ENCODE results near the gene MCCD1. TPM values are rescaled to one million over a fixed set of nuclear protein-coding genes. Genes with fewer than 3 reads are reported as not detected.

MCCD1 gene
- total and polyA plus RNA-seq, 2 of the 13 experiments (the other 11 are each of a cell fraction or from before 2014, with no cell fraction given) = 0.15 TPM; not detected in 1

DNA sequence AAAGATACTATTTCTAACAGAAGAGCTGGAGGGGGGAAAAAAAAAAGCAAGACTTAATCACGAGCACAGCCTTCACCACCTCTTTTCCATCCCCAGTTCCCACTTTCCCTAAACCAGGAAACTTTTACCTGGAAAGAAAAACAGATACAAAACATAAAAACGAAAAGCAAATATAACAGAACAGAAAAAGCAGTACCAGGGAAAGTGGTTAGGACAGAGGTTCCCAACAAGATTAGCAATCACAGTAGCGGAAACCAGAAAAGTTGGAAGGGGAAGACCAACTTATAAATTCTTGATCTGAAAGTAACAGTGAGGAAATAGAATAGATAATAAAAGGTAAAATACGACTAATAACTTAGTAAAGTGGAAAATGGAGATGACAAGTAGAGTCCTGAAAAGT, 11.9 kb downstream of the MCCD1 start:
- H3K36me3 ChIP-seq (replicated peaks in 1 of 2; ENCODE audit: control insufficient read depth in 1 of 2, insufficient read depth in 2 of 2, low read length in 2 of 2) = peaks cover 21 to 47% of the 10 kb centered on the region in 2 experiments
- peak overlapping the region; percentile 96 for H3K9ac ChIP-seq (ENCODE audit: insufficient read depth, low read depth, low read length)
- no TSS peak for BruUV-seq (replicated peaks)
- TF ChIP-seq RXRA (CRISPR knock-in tag; IDR thresholded peaks at IDR 0.05) (no peak), MTF2 (CRISPR knock-in tag; IDR thresholded peaks at IDR 0.05; ENCODE audit: borderline replicate concordance) (0 out of 2 replicates have a peak, but pooled peaks have one; percentile 3), ZNF670 (CRISPR knock-in tag; IDR thresholded peaks at IDR 0.05; ENCODE audit: borderline replicate concordance) (0 out of 2 replicates have a peak, but pooled peaks have one; percentile 12), DRAP1 (CRISPR knock-in tag; IDR thresholded peaks at IDR 0.05) (0 out of 2 replicates have a peak, but pooled peaks have one; percentile 10), ARNTL (CRISPR knock-in tag; IDR thresholded peaks at IDR 0.05) (0 out of 2 replicates have a peak, but pooled peaks have one; percentile 36), ZNF414 (CRISPR knock-in tag; IDR thresholded peaks at IDR 0.05) (no peak), ZNF770 (CRISPR knock-in tag; IDR thresholded peaks at IDR 0.05) (no peak), IRF2 (CRISPR knock-in tag; IDR thresholded peaks at IDR 0.05) (no peak), LCORL (IDR thresholded peaks at IDR 0.05) (no peak), LCORL (CRISPR knock-in tag; IDR thresholded peaks at IDR 0.05) (0 out of 2 replicates have a peak, but pooled peaks have one; percentile 11), POLR2A (IDR thresholded peaks at IDR 0.05; ENCODE audit: insufficient read depth in 1 of 2, low read depth in 2 of 2, low read length in 2 of 2) (no peak), ZBTB39 (CRISPR knock-in tag; IDR thresholded peaks at IDR 0.05) (0 out of 2 replicates have a peak, but pooled peaks have one; percentile 36), PCBP2 (optimal IDR thresholded peaks at IDR 0.05; ENCODE audit: low read depth, low read length, poor library complexity, severe bottlenecking) (no peak)
- TF ChIP-seq, protein P1, sequence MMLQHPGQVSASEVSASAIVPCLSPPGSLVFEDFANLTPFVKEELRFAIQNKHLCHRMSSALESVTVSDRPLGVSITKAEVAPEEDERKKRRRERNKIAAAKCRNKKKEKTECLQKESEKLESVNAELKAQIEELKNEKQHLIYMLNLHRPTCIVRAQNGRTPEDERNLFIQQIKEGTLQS (CRISPR knock-in tag; IDR thresholded peaks at IDR 0.05) = no peak
- peaks cover 61% of the 10 kb centered on the region for H3K4me1 ChIP-seq (ENCODE audit: insufficient read depth, low read length)
- ChIA-PET POLR2A (interaction anchor here (0.7 to 6.9 kb wide), 16 partner anchors 10 to 627 kb away, joined by 3 to 123 read pairs (median 8); partner anchors contain the start of genes APOM, BAG6, C6orf47 and HSPA1A), CTCF (ENCODE audit: low intra/inter-chr PET ratio, low total read pairs) (no interaction called here)
- WGBS (ENCODE audit: low lambda C conversion rate) = 20% methylated on average over 4 of the region's 4 CpGs
- intact Hi-C loops (cut with micrococcal nuclease; ENCODE audit: unreplicated experiment) (loop anchor here (10.0 kb wide), 1 partner anchor 114 kb away; the partner anchor contains the start of genes APOM and BAG6), in situ Hi-C loops (cut with HindIII; ENCODE audit: extremely low pct_ligation_motif_present, low pct_unique_long_range_greater_than_20kb) (no loop called here)
- H3K27ac ChIP-seq (ENCODE audit: extremely low read length, insufficient read depth, low read length) = peak overlapping the region; percentile 95
- H3K9me3 ChIP-seq (ENCODE audit: low read length) = no peaks in the 10 kb centered on the region
- no peaks in the 10 kb centered on the region; a peak in 2 of 5 replicates for H3K27me3 ChIP-seq (ENCODE audit: control insufficient read depth in 1 of 2, insufficient read depth in 2 of 2, low read length in 2 of 2)
- peaks cover 68% of the 10 kb centered on the region for H3K79me2 ChIP-seq (ENCODE audit: insufficient read depth, low read length)
- H3K4me2 ChIP-seq (ENCODE audit: low read depth, low read length) = peak overlapping the region; percentile 99
- H4K20me1 ChIP-seq (ENCODE audit: insufficient read depth, low read length) = peaks cover 53% of the 10 kb centered on the region
- H3K4me3 ChIP-seq (replicated peaks in 1 of 3; ENCODE audit: insufficient read depth in 1 of 3, low read depth in 2 of 3, low read length in 3 of 3) = peak overlapping the region; percentile 66 to 99 (median 83)
- ATAC-seq = no peak
- DNase-seq (ENCODE audit: low spot score) = no peak
- FAIRE-seq = no peak
- no peak overlapping the region for H2AFZ ChIP-seq (ENCODE audit: low read length)

All from HepG2 (cell line).